HepG2 (cell line): ENCODE measurements around the gene PRPSAP1. TPM values are rescaled to one million over a fixed set of nuclear protein-coding genes. Genes with fewer than 3 reads are reported as not detected.

Experiments used
- BORCS8-MEF2B ChIP-seq: sonication (generic); formaldehyde crosslinking; IDR thresholded peaks from 2 replicates; pipeline ENCODE4 v1.8.0; 2022; ENCODE audit warnings: mild to moderate bottlenecking, missing genetic modification reagents
- ETV5 ChIP-seq: IDR thresholded peaks from 2 replicates; pipeline ENCODE4 v1.6.1; 2018; ENCODE audit warnings: missing biosample characterization, missing genetic modification reagents, inconsistent platforms, borderline replicate concordance
- HMGXB4 ChIP-seq, 2 experiments: sonication (generic) in 1 of 2; formaldehyde crosslinking in 1 of 2; IDR thresholded peaks; 2 replicates each; pipeline versions ENCODE4 v1.4.0 to v1.6.1; 2018 to 2020; ENCODE audit warnings: missing genetic modification reagents in 2 of 2, borderline replicate concordance in 1 of 2, low read depth in 1 of 2, mild to moderate bottlenecking in 1 of 2, missing biosample characterization in 1 of 2
- HOXA7 ChIP-seq: sonication (generic); formaldehyde crosslinking; IDR thresholded peaks from 2 replicates; pipeline ENCODE4 v1.8.1; 2022; ENCODE audit warnings: mild to moderate bottlenecking, missing genetic modification reagents, moderate library complexity
- ISL2 ChIP-seq: sonication (generic); formaldehyde crosslinking; IDR thresholded peaks from 2 replicates; pipeline ENCODE4 v1.5.0; 2020; ENCODE audit warnings: missing genetic modification reagents
- KDM2A ChIP-seq: sonication (generic); formaldehyde crosslinking; IDR thresholded peaks from 2 replicates; pipeline ENCODE4 v1.4.0; 2020; ENCODE audit warnings: low read depth, missing genetic modification reagents, borderline replicate concordance
- LCORL ChIP-seq, 2 experiments: fragments of 450-650 bp in 1 of 2; sonication (generic) in 1 of 2; formaldehyde crosslinking in 1 of 2; IDR thresholded peaks; 2 replicates each; pipeline versions ENCODE4 v1.5.0 to v1.6.1; 2017 to 2020; ENCODE audit warnings: antibody characterized with exemption in 1 of 2, missing genetic modification reagents in 1 of 2
- PAF1 ChIP-seq: IDR thresholded peaks from 2 replicates; pipeline ENCODE4 v1.6.1; 2016; ENCODE audit warnings: missing genetic modification reagents, missing compliant biosample characterization
- PATZ1 ChIP-seq: sonication (generic); formaldehyde crosslinking; IDR thresholded peaks from 2 replicates; pipeline ENCODE4 v1.4.0; 2020; ENCODE audit warnings: missing genetic modification reagents
- POGK ChIP-seq: sonication (generic); formaldehyde crosslinking; conservative IDR thresholded peaks from 2 replicates; pipeline ENCODE4 v1.8.0; 2022; ENCODE audit warnings: mild to moderate bottlenecking, moderate library complexity, missing genetic modification reagents
- SMC3 ChIP-seq: IDR thresholded peaks from 2 replicates; pipeline ENCODE4 v1.6.1; 2011; ENCODE audit warnings: low read length, improper control_type of control experiment
- TBX2 ChIP-seq: sonication (generic); formaldehyde crosslinking; IDR thresholded peaks from 2 replicates; pipeline ENCODE4 v1.5.0; 2020; ENCODE audit warnings: missing genetic modification reagents, mild to moderate bottlenecking, borderline replicate concordance
- THAP11 ChIP-seq: IDR thresholded peaks from 2 replicates; pipeline ENCODE4 v1.6.1; 2016; ENCODE audit warnings: missing biosample characterization, missing genetic modification reagents
- ZBTB7B ChIP-seq: sonication (generic); formaldehyde crosslinking; IDR thresholded peaks from 2 replicates; pipeline ENCODE4 v1.4.0; 2020; ENCODE audit warnings: missing genetic modification reagents
- ZNF205 ChIP-seq: IDR thresholded peaks from 2 replicates; pipeline ENCODE4 v1.6.1; 2018; ENCODE audit warnings: missing biosample characterization, missing genetic modification reagents
- ZNF225 ChIP-seq: sonication (generic); formaldehyde crosslinking; IDR thresholded peaks from 2 replicates; pipeline ENCODE4 v1.4.0; 2020; ENCODE audit warnings: mild to moderate bottlenecking, missing genetic modification reagents
- ZNF317 ChIP-seq: sonication (generic); formaldehyde crosslinking; IDR thresholded peaks from 2 replicates; pipeline ENCODE4 v1.5.0; 2020; ENCODE audit warnings: mild to moderate bottlenecking, missing genetic modification reagents
- ZNF652 ChIP-seq: IDR thresholded peaks from 2 replicates; pipeline ENCODE4 v1.6.1; 2016; ENCODE audit warnings: low read depth, borderline replicate concordance
- polyA plus RNA-seq, 8 experiments: library from polyadenylated mRNA; depleted of rRNA in 3 of 8; stranded (reverse) in 7 of 8; unstranded in 1 of 8; fragments of >200 nt; fragmentation: Illumina TruSeq in 4 of 8; extraction: Trizol in 4 of 8; gene quantifications; 2 replicates each; pipeline versions ENCODE4 v1.2.1 to v1.2.3, GENCODE V29; 2011 to 2016; ENCODE audit warnings: low read depth in 4 of 8, missing spikeins in 1 of 8, mixed read lengths in 1 of 8; ENCODE audit not compliant: insufficient read depth in 1 of 8
- total RNA-seq, 5 experiments: library from RNA; depleted of rRNA; stranded (reverse); fragments of >200 nt; fragmentation: Illumina TruSeq; extraction: Trizol; gene quantifications; 2 replicates each; pipeline ENCODE4 v1.2.3, GENCODE V29; 2016; ENCODE audit warnings: low read depth in 1 of 5
- TF ChIP-seq, protein P1 (sequence below): IDR thresholded peaks from 2 replicates; pipeline ENCODE4 v1.6.1; 2016; ENCODE audit warnings: mild to moderate bottlenecking, missing biosample characterization, missing genetic modification reagents
- TF ChIP-seq, protein P2 (sequence below): sonication (generic); formaldehyde crosslinking; IDR thresholded peaks from 2 replicates; pipeline ENCODE4 v1.5.1; 2020; ENCODE audit warnings: missing genetic modification reagents, mild to moderate bottlenecking, borderline replicate concordance

PRPSAP1 gene
- total and polyA plus RNA-seq, 2 of the 13 experiments (the other 11 are each of a cell fraction or from before 2014, with no cell fraction given), result 91.1 to 314 TPM

DNA sequence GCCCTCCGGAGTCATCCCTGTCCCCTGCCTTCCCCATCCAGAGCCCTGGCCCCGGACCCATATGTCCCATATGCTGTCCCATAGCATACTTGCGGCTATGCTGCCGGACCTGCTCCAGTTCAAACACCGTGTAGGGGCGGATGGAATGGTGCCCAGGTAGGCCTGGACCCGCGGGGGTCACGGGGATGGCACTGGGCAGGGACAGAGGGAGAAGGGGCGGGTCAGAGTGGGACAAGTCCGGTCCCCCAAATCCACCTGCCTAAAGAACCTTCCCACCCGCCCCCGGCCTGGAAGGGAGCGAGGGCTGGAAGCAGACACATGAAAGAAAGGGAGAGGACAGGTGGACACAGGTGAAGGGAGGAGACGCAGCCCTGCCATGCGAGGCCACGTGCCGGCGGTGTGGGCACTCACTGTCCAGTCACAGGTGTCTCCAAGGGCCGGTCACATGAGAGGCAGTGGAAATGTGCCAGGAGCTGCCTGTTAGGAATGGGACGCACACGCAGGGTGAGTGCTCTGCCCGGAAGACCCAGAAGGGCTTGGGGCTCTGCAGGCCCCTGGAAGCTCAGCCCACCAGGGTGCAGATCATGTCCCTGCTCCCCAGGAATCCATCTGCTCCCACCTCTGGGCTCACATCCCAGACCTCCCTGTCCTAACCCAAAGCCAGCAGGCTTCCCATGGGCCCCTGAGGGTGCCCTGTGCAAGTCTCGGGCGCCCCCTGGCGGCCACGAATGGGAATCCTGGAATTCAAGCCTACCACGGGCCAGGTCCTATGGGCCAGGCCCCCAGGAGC is 74.6 kb downstream of the PRPSAP1 start (continued):
- TF ChIP-seq, protein P1, sequence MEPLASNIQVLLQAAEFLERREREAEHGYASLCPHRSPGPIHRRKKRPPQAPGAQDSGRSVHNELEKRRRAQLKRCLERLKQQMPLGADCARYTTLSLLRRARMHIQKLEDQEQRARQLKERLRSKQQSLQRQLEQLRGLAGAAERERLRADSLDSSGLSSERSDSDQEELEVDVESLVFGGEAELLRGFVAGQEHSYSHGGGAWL (CRISPR knock-in tag), result 0 out of 2 replicates have a peak, but pooled peaks have one; percentile 26
- TF ChIP-seq ZNF225 (CRISPR knock-in tag) (0 out of 2 replicates have a peak, but pooled peaks have one; percentile 50), TBX2 (peak; percentile 44), LCORL (IDR thresholded peaks at IDR 0.05) (no peak), LCORL (CRISPR knock-in tag; IDR thresholded peaks at IDR 0.05) (peak; percentile 59; the same call in 1 of the 2 replicates), HOXA7 (no peak), ZNF317 (CRISPR knock-in tag) (no peak), HMGXB4 (CRISPR knock-in tag; IDR thresholded peaks at IDR 0.05; ENCODE audit: borderline replicate concordance in 1 of 2, low read depth in 1 of 2) (0 out of 4 replicates have a peak, but pooled peaks of 1 of the 2 experiments have one; percentile 51), ZNF652 (CRISPR knock-in tag) (no peak), BORCS8-MEF2B (CRISPR knock-in tag) (peak; percentile 60; the same call in 1 of the 2 replicates), PATZ1 (CRISPR knock-in tag) (0 out of 2 replicates have a peak, but pooled peaks have one; percentile 42), ETV5 (CRISPR knock-in tag) (peak; percentile 36; the same call in 1 of the 2 replicates), ISL2 (CRISPR knock-in tag) (0 out of 2 replicates have a peak, but pooled peaks have one; percentile 17), THAP11 (peak; percentile 44; the same call in 1 of the 2 replicates), SMC3 (peak; percentile 86), POGK (CRISPR knock-in tag) (0 out of 2 replicates have a peak, but pooled peaks have one; percentile 21), PAF1 (CRISPR knock-in tag) (no peak), ZNF205 (CRISPR knock-in tag) (no peak), KDM2A (CRISPR knock-in tag) (peak; percentile 68; the same call in 1 of the 2 replicates), ZBTB7B (peak; percentile 65; the same call in 1 of the 2 replicates)
- TF ChIP-seq, protein P2, sequence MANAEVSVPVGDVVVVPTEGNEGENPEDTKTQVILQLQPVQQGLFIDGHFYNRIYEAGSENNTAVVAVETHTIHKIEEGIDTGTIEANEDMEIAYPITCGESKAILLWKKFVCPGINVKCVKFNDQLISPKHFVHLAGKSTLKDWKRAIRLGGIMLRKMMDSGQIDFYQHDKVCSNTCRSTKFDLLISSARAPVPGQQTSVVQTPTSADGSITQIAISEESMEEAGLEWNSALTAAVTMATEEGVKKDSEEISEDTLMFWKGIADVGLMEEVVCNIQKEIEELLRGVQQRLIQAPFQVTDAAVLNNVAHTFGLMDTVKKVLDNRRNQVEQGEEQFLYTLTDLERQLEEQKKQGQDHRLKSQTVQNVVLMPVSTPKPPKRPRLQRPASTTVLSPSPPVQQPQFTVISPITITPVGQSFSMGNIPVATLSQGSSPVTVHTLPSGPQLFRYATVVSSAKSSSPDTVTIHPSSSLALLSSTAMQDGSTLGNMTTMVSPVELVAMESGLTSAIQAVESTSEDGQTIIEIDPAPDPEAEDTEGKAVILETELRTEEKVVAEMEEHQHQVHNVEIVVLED (CRISPR knock-in tag), result 0 out of 2 replicates have a peak, but pooled peaks have one; percentile 41
